MM.1S (cell line): ENCODE measurements around the gene ADAMTS2.

ENCODE experiments used
- CTCF ChIP-seq: fragments of 300-600 bp; sonication (generic); IDR thresholded peaks from 2 replicates; pipeline ENCODE4 v1.5.1; 2016; ENCODE audit warnings: antibody characterized with exemption, low read length, mixed read lengths
- EZH2 ChIP-seq: fragments of 300-600 bp; sonication (generic); optimal IDR thresholded peaks from 2 replicates; pipeline ENCODE3; 2017; ENCODE audit warnings: low read depth, mild to moderate bottlenecking, antibody characterized with exemption, low read length, mixed read lengths
- EZH2phosphoT487 ChIP-seq: fragments of 300-600 bp; sonication (generic); IDR thresholded peaks from 2 replicates; pipeline ENCODE4 v1.6.1; 2018; ENCODE audit warnings: antibody characterized with exemption, low read length

- TF ChIP-seq CTCF (no peak), EZH2 (no peak), EZH2phosphoT487 (no peak)
Observed at GRCh38 chr5:179206366-179206765, 138.9 kb downstream of the ADAMTS2 start.
